GM13977 (cell line): ENCODE results near the gene TSPAN15.

Source experiments
- DNase-seq: peaks from one replicate; pipeline ENCODE4 v3.0.0; 2012; ENCODE audit warnings: low spot score
- in situ Hi-C: fragments of 300-500 bp; cut with MboI; formaldehyde crosslinking; loops from one replicate; pipeline ENCODE4 v1.12.0; 2022; ENCODE audit warnings: low sequenced_read_pairs, low pct_unique_long_range_greater_than_20kb, mixed read lengths, inconsistent platforms; ENCODE audit not compliant: unreplicated experiment
- TF ChIP-seq, protein P1 (sequence below): IDR thresholded peaks from 2 replicates; pipeline ENCODE4 v1.5.1; 2012; ENCODE audit warnings: mild to moderate bottlenecking, control low read depth; ENCODE audit not compliant: insufficient read depth; ENCODE audit errors: extremely low read depth, missing control alignments

The TSPAN15 gene

DNA sequence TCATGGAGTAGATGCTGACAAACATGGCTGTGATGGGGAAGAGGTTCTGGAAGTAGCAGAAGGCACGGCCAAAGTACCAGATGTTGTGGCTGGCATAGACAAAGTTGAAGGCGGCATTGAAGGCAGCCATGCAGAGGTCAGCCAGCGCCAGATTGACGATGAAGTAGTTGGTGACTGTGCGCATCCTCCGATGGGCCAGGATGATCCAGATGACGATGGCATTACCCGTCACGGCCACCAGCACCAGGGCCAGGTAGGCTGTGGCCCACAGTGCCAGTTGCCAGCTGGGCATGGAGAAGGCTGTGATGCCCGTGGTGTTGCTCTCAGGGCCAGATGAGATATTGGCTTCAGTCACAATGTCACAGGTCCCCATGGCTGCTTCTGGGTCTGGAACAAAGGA is 35.3 kb upstream of the TSPAN15 start:
- no peak for DNase-seq
- in situ Hi-C loops = no loop called here
- TF ChIP-seq, protein P1, sequence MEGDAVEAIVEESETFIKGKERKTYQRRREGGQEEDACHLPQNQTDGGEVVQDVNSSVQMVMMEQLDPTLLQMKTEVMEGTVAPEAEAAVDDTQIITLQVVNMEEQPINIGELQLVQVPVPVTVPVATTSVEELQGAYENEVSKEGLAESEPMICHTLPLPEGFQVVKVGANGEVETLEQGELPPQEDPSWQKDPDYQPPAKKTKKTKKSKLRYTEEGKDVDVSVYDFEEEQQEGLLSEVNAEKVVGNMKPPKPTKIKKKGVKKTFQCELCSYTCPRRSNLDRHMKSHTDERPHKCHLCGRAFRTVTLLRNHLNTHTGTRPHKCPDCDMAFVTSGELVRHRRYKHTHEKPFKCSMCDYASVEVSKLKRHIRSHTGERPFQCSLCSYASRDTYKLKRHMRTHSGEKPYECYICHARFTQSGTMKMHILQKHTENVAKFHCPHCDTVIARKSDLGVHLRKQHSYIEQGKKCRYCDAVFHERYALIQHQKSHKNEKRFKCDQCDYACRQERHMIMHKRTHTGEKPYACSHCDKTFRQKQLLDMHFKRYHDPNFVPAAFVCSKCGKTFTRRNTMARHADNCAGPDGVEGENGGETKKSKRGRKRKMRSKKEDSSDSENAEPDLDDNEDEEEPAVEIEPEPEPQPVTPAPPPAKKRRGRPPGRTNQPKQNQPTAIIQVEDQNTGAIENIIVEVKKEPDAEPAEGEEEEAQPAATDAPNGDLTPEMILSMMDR = no peak

DNA sequence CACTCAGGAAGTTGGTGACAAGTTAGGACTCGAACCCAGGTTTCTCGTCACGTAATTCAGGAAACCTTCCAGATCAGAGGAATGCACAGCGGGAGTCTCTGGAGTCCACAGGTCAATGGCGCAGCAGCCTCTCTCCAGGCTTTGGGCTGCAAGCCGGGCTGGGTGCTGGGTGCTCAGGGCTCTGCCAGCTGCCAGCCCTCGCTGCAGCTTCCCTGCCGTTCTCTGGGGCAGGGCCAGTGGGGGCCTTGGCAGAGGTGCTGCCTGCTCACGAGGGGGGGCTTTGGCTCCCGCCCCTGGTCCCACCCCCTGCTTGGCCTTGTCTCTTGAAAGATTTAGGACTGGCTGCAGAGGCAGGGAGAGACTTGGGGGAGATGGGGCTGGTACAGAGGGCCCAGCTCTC is 34.6 kb upstream of the TSPAN15 start, which contains the start of gene TACR2:
Gene TACR2 (minus strand): TSS at position 224 of the 400 bp plus-strand sequence. CDS start 595 bp downstream, outside the sequence.
- in situ Hi-C loops = no loop called here
- TF ChIP-seq, protein P1 = no peak
- no peak for DNase-seq

DNA sequence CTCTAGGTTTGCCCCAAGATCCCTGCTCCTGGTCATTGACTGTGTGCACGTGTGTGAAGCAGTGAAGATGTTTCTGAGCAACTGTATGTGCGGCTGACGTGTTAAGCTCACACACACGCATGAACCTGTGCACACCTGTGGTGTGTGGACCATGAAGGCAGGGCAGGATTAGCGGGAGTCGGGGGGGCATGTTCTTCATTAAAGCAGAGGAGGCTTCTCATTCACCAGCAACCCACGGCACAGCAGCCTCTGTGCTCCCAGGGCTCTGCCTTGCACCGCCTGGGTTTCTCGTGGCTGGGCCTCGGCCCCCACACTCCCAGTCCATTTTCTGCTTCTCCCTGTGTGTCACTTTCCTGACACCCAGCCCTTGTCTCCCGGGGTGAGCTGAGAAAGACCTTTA is 33.7 kb upstream of the TSPAN15 start:
- TF ChIP-seq, protein P1 = no peak

DNA sequence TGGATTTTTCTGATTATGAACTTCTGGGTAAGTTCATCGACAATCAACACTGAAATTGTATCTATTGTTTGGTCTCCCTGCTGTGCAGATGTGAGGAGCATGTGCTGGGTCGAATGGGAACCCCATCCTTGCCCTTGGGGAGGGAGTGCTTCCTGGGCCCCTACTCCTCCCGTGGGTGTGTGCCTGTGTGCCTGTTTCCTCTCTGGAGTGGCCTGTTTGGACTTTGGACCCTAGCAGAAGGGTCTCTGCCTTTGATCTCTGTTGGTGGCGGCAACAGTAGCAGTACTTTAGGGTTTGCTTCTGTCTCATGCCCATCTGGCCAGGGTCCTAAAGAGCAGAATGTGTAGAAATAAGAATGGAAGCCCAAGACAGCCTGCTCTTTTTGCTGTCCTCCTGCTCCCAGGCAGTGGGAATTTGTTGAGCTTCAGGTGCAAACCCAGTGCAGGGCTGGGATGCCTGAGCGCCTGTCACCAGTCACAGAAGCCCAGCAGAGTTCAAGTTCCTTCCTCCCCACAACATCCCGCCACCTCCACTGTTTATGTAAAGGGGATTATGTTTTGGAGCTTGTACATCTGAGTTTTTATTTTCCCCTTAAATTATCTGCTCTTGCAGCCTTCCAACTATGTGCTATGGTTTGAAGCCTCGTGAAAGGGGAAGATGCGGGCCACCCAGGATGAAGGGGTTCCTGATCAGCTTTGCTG is 33.1 kb upstream of the TSPAN15 start:
- TF ChIP-seq, protein P1 = no peak
- in situ Hi-C loops = no loop called here
- DNase-seq = no peak

More for the DNA sequence above, 33.7 kb upstream of the TSPAN15 start:
- DNase-seq = no peak
- in situ Hi-C loops = no loop called here

DNA sequence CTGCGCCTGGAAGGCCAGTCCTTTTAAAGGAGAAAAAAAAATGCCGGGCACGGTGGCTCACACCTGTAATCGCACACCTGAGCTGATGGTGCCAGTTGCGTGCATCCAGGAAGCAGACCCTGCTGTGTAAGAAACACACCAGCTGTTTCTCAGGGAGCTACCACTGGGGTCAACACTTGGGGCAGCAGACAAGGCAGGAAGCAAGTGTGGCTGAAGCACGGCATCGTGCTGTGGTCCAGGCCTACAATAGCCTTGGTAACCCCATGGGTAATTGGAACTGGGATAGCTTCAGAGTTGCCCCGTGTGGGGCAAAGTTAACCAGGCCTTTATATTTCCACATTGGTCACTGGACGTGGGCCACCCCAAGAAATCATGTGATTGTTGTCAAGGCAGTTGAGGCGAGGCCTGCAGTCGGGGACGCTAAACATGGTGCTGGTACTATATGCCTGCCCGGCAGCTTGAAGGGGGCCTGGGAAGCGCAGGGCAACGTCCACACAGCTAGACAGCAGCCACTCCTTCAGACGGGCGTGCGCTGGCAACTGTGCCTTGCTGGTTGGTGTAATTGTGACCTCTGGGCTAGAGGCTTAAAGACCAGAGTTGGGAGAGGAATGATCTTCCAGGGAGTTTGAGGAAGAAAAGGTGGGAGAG is 32.0 kb upstream of the TSPAN15 start:
- in situ Hi-C loops = no loop called here
- TF ChIP-seq, protein P1 = no peak
- DNase-seq = no peak

DNA sequence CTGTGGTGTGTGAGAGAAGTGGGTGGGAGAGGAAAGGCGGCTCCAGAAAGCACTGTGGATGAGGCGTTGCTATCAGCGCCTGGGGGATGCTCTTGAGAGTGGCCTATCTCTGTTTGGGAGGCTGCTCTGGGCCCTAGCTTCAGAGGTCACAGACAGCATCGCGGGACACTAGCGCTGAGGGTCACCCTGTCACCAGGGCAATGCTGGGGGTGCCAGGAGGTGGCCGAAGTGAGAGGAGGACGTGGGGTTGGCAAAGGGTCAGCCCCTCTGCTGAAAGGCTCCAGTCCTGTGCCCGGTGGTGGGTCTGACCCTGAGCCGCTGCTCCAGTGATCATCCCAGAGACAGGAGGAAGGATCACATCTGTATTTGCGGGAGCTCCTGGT is 31.5 kb upstream of the TSPAN15 start:
- TF ChIP-seq, protein P1 = no peak
- DNase-seq = no peak
- in situ Hi-C loops = no loop called here
